IPS-20b (cell line): ENCODE results near the gene CMTM2.
A peak's percentile ranks its signal among the peaks of the same experiment; 100 is the strongest.
"Not testable (repeated sequence)": the region's sequence is repeated elsewhere in the genome, so short reads cannot be mapped to it uniquely, and the experiment has no call there.

Source experiments
- H3K27ac ChIP-seq: one replicate; pipeline ENCODE4 v1.5.1; 2013; ENCODE audit warnings: low read length
- H3K27me3 ChIP-seq: 2 replicates; pipeline ENCODE4 v1.6.1; 2013; ENCODE audit warnings: mild to moderate bottlenecking, low read length, inconsistent platforms; ENCODE audit not compliant: insufficient read depth
- H3K36me3 ChIP-seq: 2 replicates; pipeline ENCODE4 v1.6.1; 2013; ENCODE audit warnings: low read depth, mild to moderate bottlenecking, inconsistent platforms, low read length, moderate library complexity; ENCODE audit not compliant: insufficient read depth
- H3K4me1 ChIP-seq: 2 replicates; pipeline ENCODE4 v1.6.1; 2013; ENCODE audit warnings: mild to moderate bottlenecking, control low read depth, inconsistent platforms, low read length, moderate library complexity; ENCODE audit not compliant: insufficient read depth
- H3K4me3 ChIP-seq: 2 replicates; pipeline ENCODE4 v1.5.1; 2013; ENCODE audit warnings: mild to moderate bottlenecking, low read length, inconsistent platforms
- H3K9ac ChIP-seq: 2 replicates; pipeline ENCODE4 v1.6.1; 2013; ENCODE audit warnings: low read depth, mild to moderate bottlenecking, inconsistent platforms, low read length, moderate library complexity
- H3K9me3 ChIP-seq: 2 replicates; pipeline ENCODE4 v1.6.1; 2013; ENCODE audit warnings: mild to moderate bottlenecking, low read depth, low read length, inconsistent platforms; ENCODE audit not compliant: insufficient read depth

Gene CMTM2

DNA sequence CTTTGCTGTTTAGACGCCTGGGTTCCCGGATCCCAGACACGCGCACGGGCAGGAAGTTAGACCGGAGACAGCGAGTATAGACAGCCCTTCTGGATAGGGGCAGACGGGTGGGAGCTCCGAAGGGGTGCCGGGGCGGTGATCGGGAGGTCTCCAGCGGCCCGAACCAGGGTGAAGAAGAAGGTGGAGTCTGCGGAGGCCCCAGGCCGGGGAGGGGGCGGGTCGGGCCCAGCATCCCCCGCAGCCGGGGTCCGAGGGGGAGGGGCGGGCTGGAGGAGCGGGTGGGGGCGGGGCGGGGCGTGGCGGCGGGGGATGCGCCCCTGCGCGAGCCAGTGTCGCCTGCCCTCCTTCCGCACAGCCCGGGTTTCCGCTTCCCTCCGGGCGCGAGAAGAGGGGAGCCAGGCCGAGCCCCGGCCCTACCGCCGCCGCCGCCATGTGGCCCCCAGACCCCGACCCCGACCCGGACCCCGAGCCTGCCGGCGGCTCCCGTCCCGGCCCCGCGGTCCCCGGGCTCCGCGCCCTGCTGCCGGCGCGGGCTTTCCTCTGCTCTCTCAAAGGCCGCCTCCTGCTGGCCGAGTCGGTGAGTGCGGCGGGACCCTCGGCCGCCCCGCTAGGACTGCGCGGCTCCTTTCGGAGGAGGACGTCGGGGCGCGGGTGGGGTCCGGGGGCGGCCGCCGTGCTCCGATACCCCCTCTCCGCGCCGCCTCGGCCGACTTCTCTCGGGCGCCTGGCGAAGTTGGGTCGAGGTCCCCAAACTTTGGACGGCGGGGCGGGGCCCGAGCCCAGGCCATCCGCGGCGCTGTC lies 25.3 kb downstream of the CMTM2 start, which contains the start of gene CMTM3:
Gene CMTM3 (plus strand): TSS at position 329 of the 801 bp plus-strand sequence. CDS start 102 bp downstream, at position 431.
- peaks cover 8% of the 10 kb centered on the region for H3K36me3 ChIP-seq
- peaks cover 8% of the 10 kb centered on the region; the same call in 1 of the 2 replicates for H3K4me1 ChIP-seq
- H3K9me3 ChIP-seq = no peaks in the 10 kb centered on the region
- H3K27me3 ChIP-seq = peaks cover 8% of the 10 kb centered on the region
- peak within 1 kb of the TSS; percentile 71 for H3K9ac ChIP-seq
- no peak within 1 kb of the TSS for H3K27ac ChIP-seq
- peak within 1 kb of the TSS; percentile 79 for H3K4me3 ChIP-seq

DNA sequence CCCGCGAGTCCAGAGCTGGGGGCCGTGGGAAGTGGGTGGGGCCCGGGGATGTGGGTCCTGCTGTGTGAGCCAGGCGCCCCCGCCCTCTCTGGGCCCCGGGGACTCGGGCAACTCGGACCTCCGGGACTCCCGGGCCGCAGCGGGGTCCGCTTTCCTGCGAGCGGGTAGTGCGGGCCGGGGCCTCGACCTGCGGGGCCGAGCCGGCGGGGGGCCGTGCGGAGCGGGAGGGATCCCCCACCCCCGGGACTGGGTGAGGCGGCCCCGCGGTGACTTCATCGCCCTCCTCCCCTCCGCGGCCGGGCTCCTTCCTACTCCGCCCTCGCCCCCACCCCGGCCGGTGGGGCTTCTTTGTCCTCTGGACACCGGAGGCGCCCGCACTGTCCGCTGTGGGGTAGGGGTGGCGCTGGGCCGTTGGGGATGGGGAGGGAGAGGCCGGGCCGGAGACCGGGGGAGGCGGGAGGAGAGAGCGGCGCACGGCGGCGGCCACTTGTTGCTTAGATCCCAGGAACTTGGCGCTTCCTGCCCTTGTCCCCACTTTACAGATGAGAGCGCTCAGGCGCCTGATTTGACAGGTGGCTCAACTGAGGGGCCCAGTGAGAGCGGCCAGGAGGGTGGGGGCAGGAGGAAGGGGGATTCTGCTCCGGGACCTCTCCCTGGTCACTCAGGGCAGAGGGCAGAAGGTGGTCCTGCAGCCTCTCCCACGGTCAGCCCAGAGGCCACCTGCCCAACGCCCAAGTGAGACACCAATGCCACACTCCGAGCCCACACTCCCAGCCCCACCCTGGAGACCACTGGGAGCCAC lies 26.1 kb downstream of the CMTM2 start:
- Histone ChIP-seq H3K36me3 (peaks cover 16% of the 10 kb centered on the region), H3K4me3 (peak overlapping the region; percentile 64), H3K9ac (peak overlapping the region; percentile 56), H3K27ac (no peak overlapping the region), H3K4me1 (peaks cover 8% of the 10 kb centered on the region; the same call in 1 of the 2 replicates), H3K27me3 (peaks cover 8% of the 10 kb centered on the region), H3K9me3 (no peaks in the 10 kb centered on the region)

DNA sequence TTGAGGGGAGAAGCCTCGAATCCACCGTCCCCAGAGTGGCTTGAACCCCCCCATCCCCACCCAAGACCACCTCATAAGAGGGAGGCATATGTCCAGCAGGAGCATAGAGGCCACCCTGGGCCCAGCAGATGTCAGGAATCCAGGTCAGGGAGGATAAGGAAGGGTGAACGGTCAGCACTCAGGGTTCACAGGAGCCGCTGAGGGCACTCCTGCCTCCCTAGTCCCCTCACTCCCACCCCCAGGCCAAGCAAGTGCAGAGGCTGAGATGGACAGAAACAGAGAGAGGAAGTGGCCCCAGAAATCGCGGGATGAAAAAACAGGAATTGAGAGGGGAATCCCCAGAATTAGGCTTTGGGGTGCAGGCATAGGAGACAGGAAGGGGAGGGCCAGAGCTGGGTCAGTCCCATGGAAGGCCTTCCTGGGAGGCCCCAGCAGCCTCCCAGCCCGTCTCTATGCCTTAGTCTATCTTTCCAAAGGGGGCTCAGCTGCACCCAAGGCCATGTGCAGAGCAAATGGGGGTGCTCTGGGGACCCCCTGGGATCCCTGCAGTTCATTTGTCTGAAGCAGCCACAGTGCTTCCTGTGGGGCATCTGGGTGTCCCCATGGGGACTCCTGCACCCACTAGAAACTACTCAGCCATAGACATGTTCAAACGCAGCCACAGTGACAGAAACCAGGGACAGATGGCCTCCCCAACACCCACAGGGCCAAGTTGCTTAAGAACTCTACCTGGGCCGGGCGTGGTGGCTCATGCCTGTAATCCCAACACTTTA lies 26.9 kb downstream of the CMTM2 start:
- no peaks in the 10 kb centered on the region for H3K9me3 ChIP-seq
- peaks cover 8% of the 10 kb centered on the region for H3K27me3 ChIP-seq
- H3K27ac ChIP-seq = no peak overlapping the region
- peak overlapping the region; percentile 64 for H3K4me3 ChIP-seq
- H3K36me3 ChIP-seq = peaks cover 24% of the 10 kb centered on the region
- H3K4me1 ChIP-seq = peaks cover 8% of the 10 kb centered on the region; the same call in 1 of the 2 replicates
- H3K9ac ChIP-seq = peak overlapping the region; percentile 32

- Histone ChIP-seq H3K27me3 (peaks cover 1% of the 10 kb centered on the region; the same call in 1 of the 2 replicates), H3K27ac (no peak overlapping the region), H3K4me1 (peaks cover 8% of the 10 kb centered on the region; the same call in 1 of the 2 replicates), H3K36me3 (peaks cover 46% of the 10 kb centered on the region), H3K9me3 (no peaks in the 10 kb centered on the region), H3K4me3 (no peak overlapping the region), H3K9ac (peak overlapping the region; percentile 62; the same call in 1 of the 2 replicates)
These were observed 29.2 kb downstream of the CMTM2 start for GRCh38 chr16:66608241-66609138.

DNA sequence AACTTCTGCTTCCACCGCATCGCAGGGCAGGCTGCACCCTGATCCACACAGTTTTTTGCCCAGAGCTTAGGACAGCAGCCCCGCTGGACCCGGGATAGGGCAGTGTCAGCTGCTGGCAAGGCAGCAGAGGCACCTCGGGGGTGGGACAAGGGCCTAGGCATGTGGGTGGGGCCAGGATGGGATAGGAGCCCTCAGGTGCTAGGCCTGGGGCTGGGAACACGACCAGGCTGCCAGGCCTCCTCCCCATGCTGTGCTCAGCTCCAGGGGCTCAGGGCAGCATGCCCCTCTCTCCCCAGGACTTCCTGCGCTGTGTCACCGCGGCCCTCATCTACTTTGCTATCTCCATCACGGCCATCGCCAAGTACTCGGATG lies 29.9 kb downstream of the CMTM2 start:
- H3K4me3 ChIP-seq = no peak overlapping the region
- H3K4me1 ChIP-seq = peaks cover 8% of the 10 kb centered on the region; the same call in 1 of the 2 replicates
- peak overlapping the region; percentile 62; the same call in 1 of the 2 replicates for H3K9ac ChIP-seq
- peaks cover 52% of the 10 kb centered on the region for H3K36me3 ChIP-seq
- no peaks in the 10 kb centered on the region for H3K27me3 ChIP-seq
- H3K9me3 ChIP-seq = no peaks in the 10 kb centered on the region
- H3K27ac ChIP-seq = no peak overlapping the region

GRCh38 chr16:66610111-66610820 lies 31.0 kb downstream of the CMTM2 start:
- Histone ChIP-seq H3K4me3 (no peak overlapping the region), H3K4me1 (peaks cover 8% of the 10 kb centered on the region; the same call in 1 of the 2 replicates), H3K9me3 (no peaks in the 10 kb centered on the region), H3K27ac (no peak overlapping the region), H3K27me3 (no peaks in the 10 kb centered on the region), H3K9ac (no peak overlapping the region), H3K36me3 (peaks cover 64% of the 10 kb centered on the region)

DNA sequence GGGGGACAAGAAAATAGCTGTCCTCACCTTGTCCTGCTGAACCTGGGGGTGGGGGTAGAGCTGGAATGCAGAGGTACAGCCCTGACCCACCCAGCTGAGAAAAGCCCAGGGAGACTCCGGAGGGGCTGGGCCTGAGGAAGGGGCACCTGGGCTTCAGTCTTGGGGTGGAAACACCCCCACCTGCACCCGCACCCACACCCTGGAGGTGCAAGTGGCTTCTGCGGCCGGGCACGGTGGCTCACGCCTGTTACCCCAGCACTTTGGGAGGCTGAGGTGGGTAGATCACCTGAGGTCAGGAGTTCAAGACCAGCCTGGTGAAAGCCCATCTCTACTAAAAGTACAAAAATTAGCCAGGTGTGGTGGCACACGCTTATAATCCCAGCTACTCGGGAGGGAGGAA lies 32.6 kb downstream of the CMTM2 start:
- H3K9ac ChIP-seq, H3K9me3 ChIP-seq, H3K27ac ChIP-seq, H3K4me3 ChIP-seq, H3K27me3 ChIP-seq: not testable (repeated sequence)
- H3K36me3 ChIP-seq = peaks cover 69% of the 10 kb centered on the region
- peaks cover 12% of the 10 kb centered on the region for H3K4me1 ChIP-seq

GRCh38 chr16:66612422-66612821 lies 33.2 kb downstream of the CMTM2 start:
- Histone ChIP-seq H3K27ac (no peak overlapping the region), H3K9me3 (no peaks in the 10 kb centered on the region), H3K4me3 (no peak overlapping the region), H3K27me3 (no peaks in the 10 kb centered on the region), H3K4me1 (peaks cover 17% of the 10 kb centered on the region), H3K9ac (no peak overlapping the region), H3K36me3 (peaks cover 69% of the 10 kb centered on the region)

DNA sequence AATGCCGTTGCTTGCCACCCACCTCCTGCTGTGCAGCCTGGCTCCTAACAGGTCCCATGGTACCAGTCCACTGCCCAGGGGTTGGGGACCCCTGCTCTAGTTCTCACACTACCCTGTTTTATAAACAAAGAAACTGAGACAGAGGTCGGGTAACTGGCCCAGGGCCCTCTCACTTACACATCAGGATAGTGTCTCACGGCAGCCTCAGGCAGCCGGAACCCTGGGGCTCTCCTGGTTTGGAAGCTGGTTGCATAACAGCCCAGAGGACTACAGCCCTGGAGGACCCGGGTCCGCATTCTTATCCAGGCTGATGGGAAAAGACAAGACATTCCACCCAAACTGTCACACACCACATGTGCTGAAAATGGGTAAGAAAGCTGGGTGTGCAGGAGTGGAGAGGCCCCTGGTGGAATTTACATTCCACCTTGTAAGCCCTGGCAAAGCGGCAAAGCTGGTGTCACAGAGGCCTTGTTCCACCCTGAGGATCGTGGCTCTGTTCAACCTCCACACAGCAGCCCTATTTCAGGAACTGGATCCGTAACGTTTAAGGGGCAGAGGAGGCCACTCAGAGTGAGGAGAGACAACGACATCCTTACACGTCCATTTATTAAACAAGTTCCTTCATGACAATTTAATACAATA lies 35.0 kb downstream of the CMTM2 start:
- Histone ChIP-seq H3K4me3 (no peak overlapping the region), H3K9me3 (no peaks in the 10 kb centered on the region), H3K4me1 (peaks cover 21% of the 10 kb centered on the region), H3K36me3 (peaks cover 76% of the 10 kb centered on the region), H3K27me3 (no peaks in the 10 kb centered on the region; the same call in 1 of the 2 replicates), H3K9ac (no peak overlapping the region), H3K27ac (no peak overlapping the region)

DNA sequence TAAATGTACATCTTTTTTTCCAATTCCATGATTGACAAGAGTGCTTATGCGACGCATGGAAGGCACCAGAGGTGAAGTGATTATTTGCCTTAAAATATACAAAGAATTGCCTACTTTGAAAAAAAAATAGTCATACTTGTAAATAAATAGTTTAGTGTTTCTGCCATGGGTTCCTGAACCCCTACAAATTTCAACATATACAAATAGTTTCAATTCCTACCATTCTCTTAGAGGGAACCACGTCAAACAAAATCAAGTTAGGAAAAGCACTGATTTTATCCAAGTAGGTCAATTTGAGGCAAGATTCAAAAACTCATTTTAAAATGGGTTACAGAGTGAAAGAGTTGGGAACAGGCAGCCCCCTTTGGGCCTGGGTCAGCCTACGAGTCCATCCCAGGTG lies 36.9 kb downstream of the CMTM2 start:
- Histone ChIP-seq H3K4me1 (peaks cover 21% of the 10 kb centered on the region), H3K9ac (no peak overlapping the region), H3K9me3 (no peaks in the 10 kb centered on the region), H3K27me3 (no peaks in the 10 kb centered on the region; the same call in 1 of the 2 replicates), H3K27ac (no peak overlapping the region), H3K36me3 (peaks cover 65% of the 10 kb centered on the region), H3K4me3 (no peak overlapping the region)
